Aorta (tissue), 5 donors: ENCODE results near the gene BLACAT1. TPM values are rescaled to one million over a fixed set of nuclear protein-coding genes. Genes with fewer than 3 reads are reported as not detected.
"Not testable (repeated sequence)": the region's sequence is repeated elsewhere in the genome, so short reads cannot be mapped to it uniquely, and the experiment has no call there.

ENCODE experiments used
- ATAC-seq: fragments of 200-7000 bp; cut with Tn5 transposase; one replicate; pipeline ENCODE4 v1.9.1; 2022; ENCODE audit warnings: moderate library complexity; ENCODE audit not compliant: low FRiP score
- DNase-seq, 2 donors: peaks; one replicate each; pipeline ENCODE4 v3.0.0-alpha.2; 2020
- H3K27ac ChIP-seq, 2 donors: one replicate each; pipeline ENCODE4 v1.5.1; 2013; ENCODE audit warnings: low read length in 2 of 2, mild to moderate bottlenecking in 2 of 2, moderate library complexity in 2 of 2, control low read depth in 1 of 2, inconsistent platforms in 1 of 2, low read depth in 1 of 2
- H3K27me3 ChIP-seq, 2 donors: one replicate each; pipeline ENCODE4 v1.6.1; 2013; ENCODE audit warnings: control low read depth in 1 of 2, low read length in 1 of 2, mild to moderate bottlenecking in 1 of 2, moderate library complexity in 1 of 2; ENCODE audit not compliant: insufficient read depth in 2 of 2, control insufficient read depth in 1 of 2
- H3K36me3 ChIP-seq, 2 donors: one replicate each; pipeline ENCODE4 v1.6.1; 2013; ENCODE audit warnings: control low read depth in 1 of 2, low read length in 1 of 2, mild to moderate bottlenecking in 1 of 2; ENCODE audit not compliant: insufficient read depth in 2 of 2, control insufficient read depth in 1 of 2
- H3K4me1 ChIP-seq, 2 donors: one replicate each; pipeline ENCODE4 v1.6.1; 2013; ENCODE audit warnings: low read length in 2 of 2, control low read depth in 1 of 2, mild to moderate bottlenecking in 1 of 2, moderate library complexity in 1 of 2; ENCODE audit not compliant: insufficient read depth in 2 of 2, control insufficient read depth in 1 of 2
- H3K4me3 ChIP-seq, 2 donors: one replicate each; pipeline ENCODE4 v1.5.1; 2013; ENCODE audit warnings: low read length in 2 of 2, control low read depth in 1 of 2, mild to moderate bottlenecking in 1 of 2
- H3K9me3 ChIP-seq: one replicate; pipeline ENCODE4 v1.6.1; 2013; ENCODE audit warnings: mild to moderate bottlenecking, low read length; ENCODE audit not compliant: control insufficient read depth
- WGBS, 2 donors: extraction: QIAGEN DNeasy Blood & Tissue Kit; methylation state at CpG; one replicate each; pipeline ENCODE4 v1.1.7; 2013; 5-methylcytosine and 5-hydroxymethylcytosine counted together
- intact Hi-C, 2 donors: fragments of 100-400 bp; cut with DNase I; formaldehyde crosslinking; loops; one replicate each; pipeline versions ENCODE4 v1.14.2 to v1.15.0; 2022
- polyA plus RNA-seq, 2 donors: library from polyadenylated mRNA; stranded (reverse); fragments of 200-250 nt; gene quantifications; one replicate each; pipeline ENCODE4 v1.2.3, GENCODE V29; 2013
- total RNA-seq, 2 donors: library from RNA; stranded (reverse); fragmentation: NEBNext Ultra II Directional; extraction: Animal tissue kit (Norgen Biotek cat#: 25700); gene quantifications; one replicate each; pipeline ENCODE4 v1.2.1, GENCODE V29; 2021
- donor health status: healthy with polysubstance abuse.
- donor health status: Bipolar disorder and iron deficiency.
- donor health status: DM: no; HTN: no; CAD: no.
- donor health status: DM: no; HTN: no; CAD: no.
- donor health status: DM: yes; HTN: yes; CAD: no.

BLACAT1 gene
- total and polyA plus RNA-seq, 4 donors = 0.21 TPM; not detected in 3

DNA sequence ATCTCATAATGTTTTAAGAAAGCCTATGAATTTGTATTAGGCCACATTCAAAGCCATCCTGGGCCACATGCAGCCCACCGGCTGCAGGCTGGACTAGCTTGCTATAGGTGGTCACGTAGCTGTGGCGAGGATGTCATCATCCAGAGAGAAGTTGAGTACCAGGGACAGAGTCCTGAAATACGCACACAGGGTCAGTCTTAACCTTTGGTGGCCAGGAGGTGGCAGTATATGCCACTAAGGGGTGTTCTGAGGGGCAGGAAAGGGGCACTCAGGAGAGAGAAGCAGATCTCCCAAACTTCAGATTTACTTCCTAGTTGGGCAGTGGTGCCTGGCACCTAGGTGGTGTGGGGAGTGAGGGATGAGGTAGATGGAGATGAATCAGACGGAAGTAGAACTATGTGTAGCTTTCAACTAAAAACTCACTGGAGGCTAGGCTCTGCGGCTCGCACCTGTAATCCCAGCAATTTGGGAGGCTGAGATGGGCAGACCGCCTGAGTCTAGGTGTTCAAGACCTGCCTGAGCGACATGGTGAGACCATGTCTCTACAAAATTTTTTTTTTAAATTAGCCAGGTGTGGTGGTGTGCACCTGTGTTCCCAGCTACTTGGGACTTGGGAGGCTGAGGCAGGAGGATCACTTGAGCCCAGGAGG lies 32.4 kb upstream of the BLACAT1 start:
- no peaks in the 10 kb centered on the region for H3K9me3 ChIP-seq
- no peak for DNase-seq
- 36 to 38% methylated on average over 9 of the region's 9 CpGs for WGBS, 2 donors

DNA sequence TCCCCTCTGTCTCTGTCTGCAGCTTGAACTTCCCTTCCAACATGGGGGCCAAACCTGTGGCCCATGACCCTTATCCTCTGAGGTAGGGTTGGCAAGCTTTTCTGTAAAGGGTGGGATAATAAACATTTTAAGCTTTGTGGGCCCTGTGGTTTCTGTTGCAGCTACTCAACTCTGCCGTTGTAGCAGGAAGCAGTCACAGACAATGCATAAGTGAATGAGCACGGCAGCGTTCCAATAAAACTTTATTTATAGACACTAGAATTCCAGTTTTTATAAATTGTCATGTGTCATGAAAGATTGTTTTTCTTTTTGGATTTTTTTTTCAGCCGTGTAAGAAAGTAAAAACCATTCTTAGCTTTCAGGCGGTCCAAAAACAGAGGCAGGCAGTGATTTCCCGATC lies 30.4 kb upstream of the BLACAT1 start:
- Histone ChIP-seq H3K9me3 (no peaks in the 10 kb centered on the region), H3K4me1 (no peaks in the 10 kb centered on the region), H3K27me3 (peaks cover 0 to 2% of the 10 kb centered on the region in 2 donors), H3K27ac (no peak overlapping the region), H3K36me3 (no peaks in the 10 kb centered on the region), H3K4me3 (no peak overlapping the region)
- DNase-seq = no peak
- 90 to 91% methylated on average over 6 of the region's 6 CpGs for WGBS, 2 donors
- intact Hi-C loops = loop anchor here (5.0 kb wide), 2 partner anchors 89 to 149 kb away; no protein-coding TSS in a partner anchor
- ATAC-seq = no peak

More for the DNA sequence above, 32.4 kb upstream of the BLACAT1 start:
- ATAC-seq = peak; percentile 57
- Histone ChIP-seq H3K4me3 (no peak overlapping the region), H3K27ac (no peak overlapping the region), H3K4me1 (no peaks in the 10 kb centered on the region), H3K36me3 (no peaks in the 10 kb centered on the region), H3K27me3 (peaks cover 0 to 2% of the 10 kb centered on the region in 2 donors)
- intact Hi-C loops = loop anchor here (1.0 to 5.0 kb wide), 4 partner anchors 36 to 151 kb away; no protein-coding TSS in a partner anchor

DNA sequence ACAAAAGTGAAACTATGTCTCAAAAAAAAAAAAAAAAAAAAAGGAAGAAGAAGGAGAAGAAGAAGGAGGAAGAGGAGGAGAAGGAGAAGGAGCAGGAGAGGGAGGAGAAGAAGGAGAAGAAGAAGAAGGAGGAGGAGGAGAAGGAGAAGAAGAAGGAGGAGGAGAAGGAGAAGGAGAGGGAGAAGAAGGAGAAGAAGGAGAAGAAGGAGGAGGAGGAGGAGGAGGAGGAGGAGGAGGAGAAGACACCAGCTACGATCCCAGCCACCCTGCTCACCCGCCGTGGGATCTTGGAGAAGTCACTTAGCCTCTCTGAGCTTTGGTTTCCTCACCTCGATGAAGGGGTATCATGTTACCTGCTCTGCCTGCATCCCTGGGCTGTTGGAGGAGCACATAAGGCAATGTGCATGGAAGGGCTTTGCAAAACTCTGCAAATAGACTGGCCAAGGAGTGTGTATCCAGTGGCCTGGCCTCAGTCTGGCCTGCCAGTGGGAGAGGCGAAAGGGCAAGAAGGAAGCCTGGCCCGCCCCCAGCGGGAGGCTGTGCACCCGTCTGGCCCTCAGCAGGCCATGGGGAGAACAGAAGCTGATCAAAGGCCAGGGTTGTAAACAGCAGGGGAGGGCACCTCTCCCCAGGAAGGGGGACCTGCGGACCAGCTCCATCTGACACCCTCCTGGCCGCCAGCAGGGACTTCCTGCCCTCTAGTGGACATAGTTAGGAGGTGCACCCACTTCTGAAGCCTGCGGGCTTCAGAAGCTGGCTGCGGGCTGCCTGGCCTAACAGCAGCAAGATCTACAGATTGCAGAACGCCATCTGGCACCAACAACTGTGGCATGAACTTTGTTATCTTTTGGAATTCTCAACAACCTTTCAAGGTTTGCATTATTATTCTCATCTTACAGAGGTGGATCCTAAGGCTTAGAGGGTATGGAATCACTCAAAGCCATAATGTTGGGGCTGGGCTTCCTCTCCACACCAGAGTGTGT lies 29.4 kb upstream of the BLACAT1 start:
- Histone ChIP-seq H3K36me3 (no peaks in the 10 kb centered on the region), H3K4me3 (no peak overlapping the region), H3K27ac (no peak overlapping the region), H3K27me3 (peaks cover 0 to 2% of the 10 kb centered on the region in 2 donors), H3K4me1 (no peaks in the 10 kb centered on the region), H3K9me3 (no peaks in the 10 kb centered on the region)
- WGBS, 2 donors = 38% methylated on average over 13 of the region's 13 CpGs
- intact Hi-C loops = loop anchor here (1.0 to 5.0 kb wide), 6 partner anchors 48 to 150 kb away; no protein-coding TSS in a partner anchor
- peak; percentile 87 for ATAC-seq
- peak; percentile 66 to 82 for DNase-seq

DNA sequence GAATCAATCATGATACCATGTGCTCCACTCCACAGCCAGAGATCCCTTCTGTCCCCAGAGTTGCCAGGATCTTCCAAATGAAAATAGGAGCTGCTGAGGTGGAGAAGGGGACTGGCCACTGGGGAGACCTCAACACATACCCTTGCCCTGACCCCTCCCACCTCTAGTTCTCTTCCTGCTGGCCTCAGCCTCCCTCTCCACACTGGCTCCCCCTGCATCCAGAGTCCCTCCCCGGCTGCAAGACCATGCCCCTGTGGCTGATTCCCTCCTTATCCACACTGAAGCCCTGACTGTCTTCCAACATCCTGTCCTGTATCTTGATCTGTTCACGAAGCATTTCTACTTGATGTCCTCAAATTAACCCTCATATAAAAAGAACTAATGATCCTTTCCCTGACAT lies 27.5 kb upstream of the BLACAT1 start:
- Histone ChIP-seq H3K36me3 (no peaks in the 10 kb centered on the region), H3K27ac (no peak overlapping the region), H3K27me3 (peaks cover 0 to 2% of the 10 kb centered on the region in 2 donors), H3K4me1 (no peaks in the 10 kb centered on the region), H3K4me3 (no peak overlapping the region), H3K9me3 (no peaks in the 10 kb centered on the region)
- intact Hi-C loops = loop anchor here in 1 of 2 donors (5.0 kb wide), 2 partner anchors 46 to 131 kb away; no protein-coding TSS in a partner anchor
- WGBS, 2 donors = 54 to 61% methylated on average over 2 of the region's 2 CpGs
- no peak for ATAC-seq
- DNase-seq = no peak

DNA sequence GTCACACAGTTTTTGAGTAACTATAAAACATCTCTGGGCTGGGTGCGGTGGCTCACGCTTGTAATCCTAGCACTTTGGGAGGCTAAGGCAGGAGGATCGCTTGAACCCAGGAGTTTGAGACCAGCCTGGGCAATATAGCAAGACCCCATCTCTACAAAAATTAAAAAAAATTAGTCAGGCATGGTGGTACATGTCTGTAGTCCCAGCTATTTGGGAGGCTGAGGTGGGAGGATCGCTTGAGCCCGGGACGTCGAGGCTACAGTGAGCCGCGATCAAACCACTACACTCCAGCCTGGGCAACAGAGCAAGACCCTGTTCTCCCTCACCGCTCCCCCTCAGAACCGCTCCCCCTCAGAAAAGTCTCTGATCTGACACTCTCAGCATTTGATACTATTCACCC lies 26.7 kb upstream of the BLACAT1 start:
- not testable (repeated sequence) for H3K27ac ChIP-seq, DNase-seq, H3K36me3 ChIP-seq, H3K9me3 ChIP-seq, H3K4me1 ChIP-seq, H3K4me3 ChIP-seq, ATAC-seq, H3K27me3 ChIP-seq
- 89 to 92% methylated on average over 11 of the region's 11 CpGs for WGBS, 2 donors
- intact Hi-C loops = loop anchor here in 1 of 2 donors (5.0 kb wide), 2 partner anchors 45 to 130 kb away; no protein-coding TSS in a partner anchor

DNA sequence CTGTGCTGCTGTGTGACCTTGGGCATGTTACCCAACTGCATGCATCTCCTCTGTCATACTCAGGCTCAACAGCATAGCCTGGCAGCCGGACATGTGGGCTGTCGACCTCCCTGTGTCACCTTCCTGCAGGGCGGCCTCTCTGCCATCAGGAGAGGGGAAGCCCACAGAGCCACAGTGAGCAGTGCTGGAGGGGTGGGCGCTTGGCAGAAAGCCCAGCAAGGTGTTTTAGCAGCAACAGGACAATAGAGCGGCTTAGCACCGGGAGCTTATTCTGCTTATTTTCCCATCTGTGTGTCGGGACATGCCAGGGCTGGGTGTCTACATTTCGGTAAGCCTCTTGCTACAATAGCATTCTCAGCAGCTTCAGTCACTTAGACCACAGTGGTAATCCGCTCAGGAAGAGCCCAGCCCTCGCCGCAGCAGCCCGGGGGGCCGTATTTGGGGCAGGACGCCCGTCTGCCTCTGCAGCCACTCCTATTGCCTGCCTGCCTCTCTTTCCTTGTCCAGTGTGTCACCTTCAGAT lies 25.8 kb upstream of the BLACAT1 start:
- no peaks in the 10 kb centered on the region for H3K9me3 ChIP-seq
- H3K4me3 ChIP-seq = no peak overlapping the region
- no peaks in the 10 kb centered on the region for H3K36me3 ChIP-seq
- DNase-seq = no peak
- no peaks in the 10 kb centered on the region for H3K4me1 ChIP-seq
- H3K27me3 ChIP-seq = peaks cover 0 to 2% of the 10 kb centered on the region in 2 donors
- ATAC-seq = no peak
- no peak overlapping the region for H3K27ac ChIP-seq
- WGBS, 2 donors = 77 to 79% methylated on average over 15 of the region's 15 CpGs
- intact Hi-C loops = loop anchor here in 1 of 2 donors (5.0 kb wide), 2 partner anchors 44 to 129 kb away; no protein-coding TSS in a partner anchor

DNA sequence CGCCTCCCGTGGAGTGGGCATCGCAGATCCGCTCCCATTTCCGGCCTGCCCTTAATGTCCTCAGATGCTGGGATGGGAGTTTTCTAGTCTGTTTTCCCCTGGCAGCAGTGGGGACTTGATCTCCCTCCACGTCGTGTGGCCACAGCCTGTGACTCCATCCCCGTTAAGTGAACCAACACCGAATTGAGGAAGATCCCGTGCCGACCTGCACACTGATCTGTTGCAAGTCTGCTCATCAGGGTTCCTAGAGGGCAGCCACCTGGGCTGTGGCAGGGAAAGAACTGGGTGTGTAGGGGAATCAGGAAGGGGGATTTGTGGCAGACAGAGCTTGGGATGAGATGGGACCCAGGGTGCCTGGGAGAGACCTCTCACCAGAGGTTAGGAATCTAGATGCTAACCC lies 25.4 kb upstream of the BLACAT1 start:
- intact Hi-C loops = loop anchor here in 1 of 2 donors (5.0 kb wide), 2 partner anchors 44 to 129 kb away; no protein-coding TSS in a partner anchor
- H3K4me3 ChIP-seq = no peak overlapping the region
- H3K27me3 ChIP-seq = peaks cover 0 to 2% of the 10 kb centered on the region in 2 donors
- H3K4me1 ChIP-seq = no peaks in the 10 kb centered on the region
- no peak overlapping the region for H3K27ac ChIP-seq
- 69 to 74% methylated on average over 11 of the region's 11 CpGs for WGBS, 2 donors
- DNase-seq (no peak), ATAC-seq (no peak)
- no peaks in the 10 kb centered on the region for H3K9me3 ChIP-seq
- no peaks in the 10 kb centered on the region for H3K36me3 ChIP-seq

DNA sequence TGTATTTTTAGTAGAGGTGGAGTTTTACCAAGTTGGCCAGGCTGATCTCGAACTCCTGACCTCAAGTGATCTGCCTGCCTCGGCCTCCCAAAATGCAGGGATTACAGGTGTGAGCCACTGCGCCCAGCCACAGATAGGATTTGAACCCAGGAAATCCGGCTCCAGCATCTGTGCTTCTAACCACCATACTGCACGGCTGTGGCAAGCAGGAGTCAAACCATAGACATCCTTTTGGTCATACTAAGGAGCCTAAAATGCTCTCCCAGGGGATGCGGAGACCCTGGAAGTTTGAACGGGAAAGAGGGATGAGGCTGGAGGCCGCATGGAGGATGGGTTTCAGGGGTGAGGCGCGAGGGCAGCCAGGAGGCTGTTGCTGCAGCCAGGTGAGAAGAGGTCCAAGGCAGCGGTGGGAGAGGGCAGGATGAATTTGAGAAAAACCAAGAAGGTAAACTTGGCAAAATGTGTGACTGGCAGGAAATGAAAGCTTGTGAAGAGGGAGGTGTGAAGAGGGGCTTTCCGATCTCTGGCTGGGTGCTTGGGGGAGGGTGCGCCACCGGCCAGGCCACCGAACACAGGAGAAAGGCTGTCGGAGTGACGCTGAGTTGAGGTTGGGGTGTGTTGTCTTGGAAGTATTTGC lies 24.6 kb upstream of the BLACAT1 start:
- 82 to 88% methylated on average over 17 of the region's 17 CpGs for WGBS, 2 donors
- Histone ChIP-seq H3K27ac (no peak overlapping the region), H3K27me3 (peaks cover 0 to 2% of the 10 kb centered on the region in 2 donors), H3K9me3 (no peaks in the 10 kb centered on the region), H3K36me3 (no peaks in the 10 kb centered on the region), H3K4me1 (no peaks in the 10 kb centered on the region), H3K4me3 (no peak overlapping the region)
- DNase-seq = no peak
- ATAC-seq = no peak
- intact Hi-C loops = loop anchor here in 1 of 2 donors (5.0 kb wide), 2 partner anchors 43 to 128 kb away; no protein-coding TSS in a partner anchor
